HG03575 (cell line): ENCODE measurements around the gene EIF4G3.
"Not testable (repeated sequence)": the region's sequence is repeated elsewhere in the genome, so short reads cannot be mapped to it uniquely, and the experiment has no call there.

ENCODE experiments used
- ATAC-seq: cut with Tn5 transposase; IDR thresholded peaks from one replicate; pipeline ENCODE4 v1.9.1; 2021; ENCODE audit not compliant: unreplicated experiment, insufficient number of reproducible peaks, low FRiP score; ENCODE audit errors: extremely low read depth

The EIF4G3 gene

GRCh38 chr1:21189421-21189820 is 12.7 kb upstream of the EIF4G3 start:
- ATAC-seq: no peak

GRCh38 chr1:21188235-21188634 is 11.5 kb upstream of the EIF4G3 start:
- ATAC-seq: no peak

- ATAC-seq: no peak
Observed at GRCh38 chr1:21185221-21185731, 8.6 kb upstream of the EIF4G3 start.

- ATAC-seq: no peak
Observed at GRCh38 chr1:21184276-21184675, 7.6 kb upstream of the EIF4G3 start.

GRCh38 chr1:21182181-21182731 is 5.6 kb upstream of the EIF4G3 start:
- ATAC-seq: no peak

- ATAC-seq: not testable (repeated sequence)
Observed at GRCh38 chr1:21178271-21178670, 1.6 kb upstream of the EIF4G3 start.

GRCh38 chr1:21175670-21176581 is 771 bp downstream of the EIF4G3 start:
- no peak for ATAC-seq

GRCh38 chr1:21175324-21175669 is 1.4 kb downstream of the EIF4G3 start:
- no peak for ATAC-seq

- ATAC-seq: no peak
Observed at GRCh38 chr1:21174654-21175323, 1.9 kb downstream of the EIF4G3 start.

GRCh38 chr1:21174230-21174629 is 2.5 kb downstream of the EIF4G3 start:
- ATAC-seq: no peak

- not testable (repeated sequence) for ATAC-seq
Observed at GRCh38 chr1:21173096-21173495, 3.6 kb downstream of the EIF4G3 start.

GRCh38 chr1:21170837-21171236 is 5.9 kb downstream of the EIF4G3 start:
- not testable (repeated sequence) for ATAC-seq

- ATAC-seq: no peak
Observed at GRCh38 chr1:21168444-21168843, 8.3 kb downstream of the EIF4G3 start.

GRCh38 chr1:21165646-21166045 is 11.1 kb downstream of the EIF4G3 start:
- no peak for ATAC-seq

- ATAC-seq: no peak
Observed at GRCh38 chr1:21165076-21165475, 11.6 kb downstream of the EIF4G3 start.

GRCh38 chr1:21164266-21164665 is 12.4 kb downstream of the EIF4G3 start:
- no peak for ATAC-seq

GRCh38 chr1:21162740-21163464 is 13.8 kb downstream of the EIF4G3 start:
- ATAC-seq: no peak

- ATAC-seq: no peak
Observed at GRCh38 chr1:21161842-21162241, 14.9 kb downstream of the EIF4G3 start.

GRCh38 chr1:21160263-21160796 is 16.4 kb downstream of the EIF4G3 start:
- no peak for ATAC-seq
